ENCODE measurements around the gene ZNF22. TPM values are rescaled to one million over a fixed set of nuclear protein-coding genes. Genes with fewer than 3 reads are reported as not detected.

The ZNF22 gene
- total RNA-seq, 1 experiment from 2014 or later, result 42.1 TPM

GRCh38 chr10:45015590-45015989 is 14.9 kb downstream of the ZNF22 start:
- POLR2A ChIA-PET (ENCODE audit: low non-redundant PET), result no interaction called here
- no peaks in the 10 kb centered on the region for H3K27me3 ChIP-seq (replicated peaks; ENCODE audit: insufficient read depth, low read depth, low read length, poor library complexity)
- no peaks in the 10 kb centered on the region for H3K9me3 ChIP-seq (ENCODE audit: low read depth, low read length, poor library complexity, severe bottlenecking)
- CTCF ChIA-PET, result no interaction called here
- H3K4me3 ChIP-seq (ENCODE audit: low read depth, low read length, poor library complexity, severe bottlenecking), result no peak overlapping the region
- no peak for TF ChIP-seq EZH2 (IDR thresholded peaks at IDR 0.05; ENCODE audit: borderline replicate concordance, low read depth, low read length, poor library complexity, severe bottlenecking)
- TF ChIP-seq, protein P1, sequence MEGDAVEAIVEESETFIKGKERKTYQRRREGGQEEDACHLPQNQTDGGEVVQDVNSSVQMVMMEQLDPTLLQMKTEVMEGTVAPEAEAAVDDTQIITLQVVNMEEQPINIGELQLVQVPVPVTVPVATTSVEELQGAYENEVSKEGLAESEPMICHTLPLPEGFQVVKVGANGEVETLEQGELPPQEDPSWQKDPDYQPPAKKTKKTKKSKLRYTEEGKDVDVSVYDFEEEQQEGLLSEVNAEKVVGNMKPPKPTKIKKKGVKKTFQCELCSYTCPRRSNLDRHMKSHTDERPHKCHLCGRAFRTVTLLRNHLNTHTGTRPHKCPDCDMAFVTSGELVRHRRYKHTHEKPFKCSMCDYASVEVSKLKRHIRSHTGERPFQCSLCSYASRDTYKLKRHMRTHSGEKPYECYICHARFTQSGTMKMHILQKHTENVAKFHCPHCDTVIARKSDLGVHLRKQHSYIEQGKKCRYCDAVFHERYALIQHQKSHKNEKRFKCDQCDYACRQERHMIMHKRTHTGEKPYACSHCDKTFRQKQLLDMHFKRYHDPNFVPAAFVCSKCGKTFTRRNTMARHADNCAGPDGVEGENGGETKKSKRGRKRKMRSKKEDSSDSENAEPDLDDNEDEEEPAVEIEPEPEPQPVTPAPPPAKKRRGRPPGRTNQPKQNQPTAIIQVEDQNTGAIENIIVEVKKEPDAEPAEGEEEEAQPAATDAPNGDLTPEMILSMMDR (conservative IDR thresholded peaks at IDR 0.05; ENCODE audit: low read depth, low read length), result no peak
- intact Hi-C loops (cut with micrococcal nuclease; ENCODE audit: unreplicated experiment), result no loop called here
- H3K36me3 ChIP-seq (ENCODE audit: insufficient read depth, low read length, poor library complexity, severe bottlenecking), result no peaks in the 10 kb centered on the region
- no TSS peak for BruUV-seq (replicated peaks)
- H3K4me1 ChIP-seq (ENCODE audit: insufficient read depth, low read length, poor library complexity, severe bottlenecking), result no peaks in the 10 kb centered on the region
- DNase-seq (ENCODE audit: low spot score), result no peak
- H3K27ac ChIP-seq (ENCODE audit: low read depth, low read length, poor library complexity, severe bottlenecking), result no peak overlapping the region

DNA sequence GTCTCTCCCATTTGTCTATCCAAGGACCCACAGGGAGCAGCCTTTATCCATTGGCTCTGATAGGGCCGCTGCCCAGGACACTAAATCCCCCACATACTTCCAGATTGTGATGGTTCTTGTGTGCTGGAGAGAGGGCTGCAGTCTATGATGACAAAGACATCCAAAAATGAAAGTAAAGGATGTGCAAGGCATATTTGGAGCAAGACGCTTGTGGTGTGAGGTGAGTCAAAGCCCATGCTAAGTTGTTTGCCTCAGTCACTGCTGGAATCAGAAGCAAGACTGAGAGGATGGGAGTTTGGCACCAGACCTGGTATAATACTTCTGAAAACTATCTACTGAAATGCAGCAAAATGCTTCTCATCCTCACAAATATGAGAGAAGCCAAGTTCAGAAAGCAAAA is 22.7 kb downstream of the ZNF22 start:
- no peak for DNase-seq (ENCODE audit: low spot score)
- H3K4me1 ChIP-seq (ENCODE audit: insufficient read depth, low read length, poor library complexity, severe bottlenecking), result no peaks in the 10 kb centered on the region

DNA sequence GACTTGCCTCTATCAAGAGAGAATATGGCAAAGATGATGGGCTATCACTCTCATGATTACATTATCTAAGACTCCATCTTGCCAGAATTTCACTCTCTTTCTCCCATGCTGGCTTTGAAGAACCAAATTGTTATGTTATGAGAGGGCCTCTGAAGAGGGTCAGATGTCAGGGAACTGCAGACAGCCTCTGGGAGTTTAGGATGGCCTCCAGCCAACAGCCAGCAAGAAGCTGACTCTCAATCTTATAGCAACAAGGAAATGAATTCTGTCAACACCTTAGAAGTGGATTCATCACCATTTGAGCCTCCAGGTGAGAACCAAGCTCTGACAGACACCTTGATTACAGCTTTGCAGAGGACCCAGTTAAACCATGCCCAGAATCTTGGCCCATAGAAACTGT is 33.6 kb downstream of the ZNF22 start:
- Histone ChIP-seq H3K4me3 (ENCODE audit: low read depth, low read length, poor library complexity, severe bottlenecking) (no peak overlapping the region), H3K4me1 (ENCODE audit: insufficient read depth, low read length, poor library complexity, severe bottlenecking) (no peaks in the 10 kb centered on the region), H3K27ac (ENCODE audit: low read depth, low read length, poor library complexity, severe bottlenecking) (no peak overlapping the region), H3K27me3 (replicated peaks; ENCODE audit: insufficient read depth, low read depth, low read length, poor library complexity) (no peaks in the 10 kb centered on the region), H3K9me3 (ENCODE audit: low read depth, low read length, poor library complexity, severe bottlenecking) (no peaks in the 10 kb centered on the region), H3K36me3 (ENCODE audit: insufficient read depth, low read length, poor library complexity, severe bottlenecking) (no peaks in the 10 kb centered on the region)
- POLR2A ChIA-PET (ENCODE audit: low non-redundant PET), result no interaction called here
- no peak for DNase-seq (ENCODE audit: low spot score)
- CTCF ChIA-PET, result no interaction called here
- no peak for TF ChIP-seq EZH2 (IDR thresholded peaks at IDR 0.05; ENCODE audit: borderline replicate concordance, low read depth, low read length, poor library complexity, severe bottlenecking)
- no TSS peak for BruUV-seq (replicated peaks)
- intact Hi-C loops (cut with micrococcal nuclease; ENCODE audit: unreplicated experiment), result no loop called here

More for the DNA sequence above, 22.7 kb downstream of the ZNF22 start:
- ChIA-PET CTCF (no interaction called here), POLR2A (ENCODE audit: low non-redundant PET) (no interaction called here)
- Histone ChIP-seq H3K27ac (ENCODE audit: low read depth, low read length, poor library complexity, severe bottlenecking) (no peak overlapping the region), H3K36me3 (ENCODE audit: insufficient read depth, low read length, poor library complexity, severe bottlenecking) (no peaks in the 10 kb centered on the region), H3K4me3 (ENCODE audit: low read depth, low read length, poor library complexity, severe bottlenecking) (no peak overlapping the region), H3K27me3 (replicated peaks; ENCODE audit: insufficient read depth, low read depth, low read length, poor library complexity) (no peaks in the 10 kb centered on the region), H3K9me3 (ENCODE audit: low read depth, low read length, poor library complexity, severe bottlenecking) (no peaks in the 10 kb centered on the region)
- TF ChIP-seq EZH2 (IDR thresholded peaks at IDR 0.05; ENCODE audit: borderline replicate concordance, low read depth, low read length, poor library complexity, severe bottlenecking), result no peak
- TF ChIP-seq, protein P1 (conservative IDR thresholded peaks at IDR 0.05; ENCODE audit: low read depth, low read length), result no peak
- no TSS peak for BruUV-seq (replicated peaks)
- intact Hi-C loops (cut with micrococcal nuclease; ENCODE audit: unreplicated experiment), result no loop called here

DNA sequence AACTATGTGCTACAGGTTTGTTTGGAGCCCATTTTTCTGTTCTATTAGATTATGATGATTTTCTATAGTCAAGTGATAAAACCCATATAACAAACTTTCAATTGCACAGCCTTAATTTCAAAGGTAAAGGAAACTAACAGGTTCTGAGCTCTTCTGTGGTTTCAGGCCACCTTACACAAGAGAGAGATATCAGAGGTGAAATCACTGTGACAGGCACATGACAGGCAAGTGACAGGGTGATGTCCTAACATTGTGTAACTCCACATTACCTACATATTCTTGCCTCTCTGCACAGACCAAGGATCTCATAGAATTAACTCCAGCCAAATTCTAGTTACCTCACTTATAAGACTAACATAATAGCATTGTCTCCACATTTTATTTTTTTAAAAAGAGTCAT is 35.0 kb downstream of the ZNF22 start:
- Histone ChIP-seq H3K36me3 (ENCODE audit: insufficient read depth, low read length, poor library complexity, severe bottlenecking) (no peaks in the 10 kb centered on the region), H3K27me3 (replicated peaks; ENCODE audit: insufficient read depth, low read depth, low read length, poor library complexity) (no peaks in the 10 kb centered on the region), H3K4me1 (ENCODE audit: insufficient read depth, low read length, poor library complexity, severe bottlenecking) (no peaks in the 10 kb centered on the region), H3K27ac (ENCODE audit: low read depth, low read length, poor library complexity, severe bottlenecking) (no peak overlapping the region), H3K9me3 (ENCODE audit: low read depth, low read length, poor library complexity, severe bottlenecking) (no peaks in the 10 kb centered on the region), H3K4me3 (ENCODE audit: low read depth, low read length, poor library complexity, severe bottlenecking) (no peak overlapping the region)
- DNase-seq (ENCODE audit: low spot score), result no peak
- no TSS peak for BruUV-seq (replicated peaks)
- POLR2A ChIA-PET (ENCODE audit: low non-redundant PET), result no interaction called here
- no peak for TF ChIP-seq EZH2 (IDR thresholded peaks at IDR 0.05; ENCODE audit: borderline replicate concordance, low read depth, low read length, poor library complexity, severe bottlenecking)
- TF ChIP-seq, protein P1 (conservative IDR thresholded peaks at IDR 0.05; ENCODE audit: low read depth, low read length), result no peak
- CTCF ChIA-PET, result no interaction called here
- intact Hi-C loops (cut with micrococcal nuclease; ENCODE audit: unreplicated experiment), result no loop called here

Data from A673 (cell line).